H1 (cell line): ENCODE results near the gene CPNE8. TPM values are rescaled to one million over a fixed set of nuclear protein-coding genes. Genes with fewer than 3 reads are reported as not detected.

Experiments used
- CTCF ChIA-PET: fragments of 300-600 bp; sonication (Branson Sonifier 250); formaldehyde crosslinking; loops from one replicate; lab custom pipeline; 2021; ENCODE audit not compliant: partially characterized antibody; lab: Charles Lee
- POLR2A ChIA-PET: fragments of 300-600 bp; sonication (Branson Sonifier 250); formaldehyde crosslinking; loops from one replicate; lab custom pipeline; 2021; ENCODE audit warnings: inconsistent platforms; ENCODE audit not compliant: partially characterized antibody; lab: Charles Lee
- DNase-seq, 2 experiments: peaks; one replicate each; pipeline versions ENCODE4 v3.0.0 to v3.0.0-alpha.2; 2010 to 2022; ENCODE audit warnings: low spot score in 2 of 2, low read depth in 1 of 2, mixed read lengths in 1 of 2
- FAIRE-seq: peaks from 2 replicates; lab custom pipeline; 2011; peaks lifted over from hg19 to GRCh38; lab: Jason Lieb, UNC
- H2AFZ ChIP-seq: 2 replicates; pipeline ENCODE4 v1.8.1; 2012; ENCODE audit warnings: low read length, inconsistent platforms
- H2AK5ac ChIP-seq: 2 replicates; pipeline ENCODE4 v1.6.1; 2013; ENCODE audit warnings: low read depth, low read length
- H2BK120ac ChIP-seq: replicated peaks from 2 replicates; pipeline ENCODE3; 2013; ENCODE audit warnings: low read depth, low read length, inconsistent platforms
- H2BK12ac ChIP-seq: 2 replicates; pipeline ENCODE4 v1.6.1; 2013; ENCODE audit warnings: low read depth, low read length
- H2BK15ac ChIP-seq: 2 replicates; pipeline ENCODE4 v1.6.1; 2013; ENCODE audit warnings: low read length
- H2BK20ac ChIP-seq: 2 replicates; pipeline ENCODE4 v1.6.1; 2013; ENCODE audit warnings: low read length
- H2BK5ac ChIP-seq: 2 replicates; pipeline ENCODE4 v1.6.1; 2013; ENCODE audit warnings: low read depth, low read length
- H3K14ac ChIP-seq: 2 replicates; pipeline ENCODE4 v1.6.1; 2013; ENCODE audit warnings: inconsistent platforms; ENCODE audit not compliant: insufficient read length
- H3K18ac ChIP-seq: 2 replicates; pipeline ENCODE4 v1.6.1; 2013; ENCODE audit warnings: low read length; ENCODE audit errors: extremely low read depth
- H3K23ac ChIP-seq: 2 replicates; pipeline ENCODE4 v1.6.1; 2013; ENCODE audit warnings: inconsistent platforms; ENCODE audit not compliant: insufficient read length
- H3K23me2 ChIP-seq: 2 replicates; pipeline ENCODE4 v1.6.1; 2013; ENCODE audit warnings: low read depth, low read length
- H3K27ac ChIP-seq: 2 replicates; pipeline ENCODE4 v1.6.1; 2011; ENCODE audit warnings: low read depth, low read length, inconsistent platforms
- H3K27me3 ChIP-seq, 4 experiments: replicated peaks in 1 of 4; 1 replicate in 1 of 4; 2 replicates in 3 of 4; pipeline versions ENCODE4 v1.6.1 to v1.8.1; 2011 to 2013; ENCODE audit warnings: low read length in 3 of 4, mild to moderate bottlenecking in 3 of 4, inconsistent platforms in 2 of 4, mixed read lengths in 2 of 4, moderate library complexity in 1 of 4; ENCODE audit not compliant: control insufficient read depth in 3 of 4, insufficient read depth in 3 of 4; ENCODE audit errors: extremely low read depth in 1 of 4
- H3K36me3 ChIP-seq, 4 experiments: 2 replicates each; pipeline versions ENCODE4 v1.6.1 to v1.8.1; 2011 to 2013; ENCODE audit warnings: mild to moderate bottlenecking in 4 of 4, low read length in 3 of 4, moderate library complexity in 2 of 4, control low read depth in 1 of 4, inconsistent platforms in 1 of 4; ENCODE audit not compliant: insufficient read depth in 4 of 4, control insufficient read depth in 2 of 4
- H3K4ac ChIP-seq: replicated peaks from 2 replicates; pipeline ENCODE3; 2013; ENCODE audit warnings: low read length, low read depth, mixed read lengths, inconsistent platforms; ENCODE audit not compliant: insufficient read length
- H3K4me1 ChIP-seq, 4 experiments: replicated peaks in 1 of 4; 1 replicate in 1 of 4; 2 replicates in 3 of 4; pipeline versions ENCODE4 v1.6.1 to v1.8.1; 2011 to 2013; ENCODE audit warnings: low read length in 3 of 4, inconsistent platforms in 2 of 4, mixed read lengths in 1 of 4; ENCODE audit not compliant: insufficient read depth in 4 of 4, control insufficient read depth in 3 of 4
- H3K4me2 ChIP-seq, 2 experiments: 2 replicates each; pipeline versions ENCODE4 v1.6.1 to v1.8.1; 2011 to 2013; ENCODE audit warnings: low read depth in 2 of 2, low read length in 2 of 2, control low read depth in 1 of 2, inconsistent platforms in 1 of 2, mild to moderate bottlenecking in 1 of 2; ENCODE audit not compliant: insufficient read depth in 1 of 2
- H3K4me3 ChIP-seq, 4 experiments: fragments of 200-600, 300-600 bp in 1 of 4; sonication (generic), shearing (Covaris generic), sonication (Bioruptor Twin) in 1 of 4; 2 replicates each; pipeline versions ENCODE4 v1.5.1 to v1.8.1; 2011 to 2016; ENCODE audit warnings: low read length in 4 of 4, low read depth in 3 of 4, control low read depth in 2 of 4, inconsistent platforms in 2 of 4, mild to moderate bottlenecking in 2 of 4, mixed read lengths in 1 of 4, moderate library complexity in 1 of 4; ENCODE audit not compliant: insufficient read depth in 2 of 4; ENCODE audit errors: extremely low read depth in 1 of 4
- H3K56ac ChIP-seq: replicated peaks from 2 replicates; pipeline ENCODE3; 2013; ENCODE audit warnings: low read depth, mild to moderate bottlenecking, mixed read lengths, low read length, inconsistent platforms; ENCODE audit not compliant: insufficient read length
- H3K79me1 ChIP-seq: 2 replicates; pipeline ENCODE4 v1.6.1; 2013; ENCODE audit warnings: low read depth, low read length, control low read depth
- H3K79me2 ChIP-seq, 2 experiments: 2 replicates each; pipeline versions ENCODE4 v1.6.1 to v1.8.1; 2012 to 2013; ENCODE audit warnings: low read length in 2 of 2, mild to moderate bottlenecking in 2 of 2, inconsistent platforms in 1 of 2; ENCODE audit not compliant: insufficient read depth in 2 of 2, control insufficient read depth in 1 of 2
- H3K9ac ChIP-seq, 4 experiments: replicated peaks in 1 of 4; 1 replicate in 1 of 4; 2 replicates in 3 of 4; pipeline versions ENCODE4 v1.6.1 to v1.8.1; 2011 to 2013; ENCODE audit warnings: low read depth in 3 of 4, low read length in 3 of 4, control low read depth in 2 of 4, mild to moderate bottlenecking in 2 of 4, moderate library complexity in 2 of 4, inconsistent platforms in 1 of 4; ENCODE audit errors: extremely low read depth in 1 of 4
- H3K9me3 ChIP-seq, 2 experiments: 2 replicates each; pipeline versions ENCODE4 v1.6.1 to v1.8.1; 2012 to 2013; ENCODE audit warnings: mild to moderate bottlenecking in 2 of 2, moderate library complexity in 2 of 2, control low read depth in 1 of 2, inconsistent platforms in 1 of 2, low read depth in 1 of 2, low read length in 1 of 2, mixed read lengths in 1 of 2; ENCODE audit not compliant: insufficient read depth in 2 of 2
- H4K20me1 ChIP-seq, 2 experiments: replicated peaks in 1 of 2; 2 replicates each; pipeline versions ENCODE3 to v1.8.1; 2011 to 2013; ENCODE audit warnings: inconsistent platforms in 2 of 2, low read length in 2 of 2, mild to moderate bottlenecking in 1 of 2; ENCODE audit not compliant: insufficient read depth in 2 of 2, control insufficient read depth in 1 of 2
- H4K5ac ChIP-seq: 2 replicates; pipeline ENCODE4 v1.6.1; 2013; ENCODE audit warnings: low read length, low read depth, mixed read lengths, inconsistent platforms; ENCODE audit not compliant: insufficient read length
- H4K8ac ChIP-seq: 2 replicates; pipeline ENCODE4 v1.8.0; 2013; ENCODE audit warnings: mild to moderate bottlenecking, moderate library complexity, low read length, inconsistent platforms; ENCODE audit not compliant: insufficient read depth; ENCODE audit errors: extremely low read depth
- H4K91ac ChIP-seq: replicated peaks from 2 replicates; pipeline ENCODE3; 2013; ENCODE audit warnings: low read length, mixed read lengths, inconsistent platforms; ENCODE audit not compliant: insufficient read length
- JUN ChIP-seq: IDR thresholded peaks from 2 replicates; pipeline ENCODE4 v1.6.1; 2011; ENCODE audit warnings: low read depth, mild to moderate bottlenecking, improper control_type of control experiment, low read length
- KDM1A ChIP-seq: fragments of 200-600, 300-600 bp; sonication (generic); IDR thresholded peaks from 2 replicates; pipeline ENCODE4 v1.7.1; 2016; ENCODE audit warnings: mild to moderate bottlenecking, low read length, borderline replicate concordance
- KDM4A ChIP-seq: IDR thresholded peaks from one replicate; pipeline ENCODE4 v1.7.1; 2012; ENCODE audit warnings: low read depth, mild to moderate bottlenecking, moderate library complexity, low read length, inconsistent platforms; ENCODE audit not compliant: severe bottlenecking
- RFX5 ChIP-seq: IDR thresholded peaks from 2 replicates; pipeline ENCODE4 v1.6.1; 2011; ENCODE audit warnings: low read depth, low read length, improper control_type of control experiment, borderline replicate concordance
- WGBS, 2 experiments: shearing (Covaris generic) in 1 of 2; methylation state at CpG; one replicate each; pipeline versions ENCODE4 v1.1.6 to v1.1.7; 2013 to 2015; ENCODE audit warnings: low lambda C conversion rate in 2 of 2, mixed read lengths in 2 of 2, inconsistent platforms in 1 of 2, low coverage in 1 of 2, missing lambda C conversion rate in 1 of 2; ENCODE audit not compliant: insufficient replicate concordance in 2 of 2, insufficient coverage in 1 of 2, insufficient read length in 1 of 2; ENCODE audit errors: extremely low coverage in 1 of 2, missing lambda C conversion rate in 1 of 2; 5-methylcytosine and 5-hydroxymethylcytosine counted together
- polyA plus RNA-seq, 7 experiments: library from polyadenylated mRNA; depleted of rRNA in 3 of 7; stranded (reverse) in 5 of 7; unstranded in 2 of 7; fragments of >200 nt in 5 of 7; fragments of 200-250 nt in 2 of 7; gene quantifications; 1 replicate in 5 of 7; 2 replicates in 1 of 7; 4 replicates in 1 of 7; pipeline versions ENCODE4 v1.2.1 to v1.2.3, GENCODE V29; 2011 to 2013; ENCODE audit warnings: missing spikeins in 2 of 7, mixed read lengths in 2 of 7
- total RNA-seq: library from RNA; stranded (reverse); fragmentation: NEBNext Ultra II Directional; extraction: Animal tissue kit (Norgen Biotek cat#: 25700); gene quantifications from 2 replicates; pipeline ENCODE4 v1.2.1, GENCODE V29; 2021
- TF ChIP-seq, protein P1 (sequence below): IDR thresholded peaks from 2 replicates; pipeline ENCODE4 v1.6.1; 2012; ENCODE audit warnings: inconsistent platforms
- TF ChIP-seq, protein P2 (sequence below): IDR thresholded peaks from 2 replicates; pipeline ENCODE4 v1.6.1; 2012; ENCODE audit warnings: inconsistent platforms

The CPNE8 gene
- total and polyA plus RNA-seq, 2 of the 8 experiments (the other 6 are each of a cell fraction or from before 2014, with no cell fraction given): 2.5 to 6.8 TPM

- Histone ChIP-seq H3K36me3 (no peaks in the 10 kb centered on the region), H3K9ac (no peak overlapping the region), H4K8ac (no peak overlapping the region), H3K79me1 (no peaks in the 10 kb centered on the region), H3K4me1 (no peaks in the 10 kb centered on the region), H3K9me3 (no peaks in the 10 kb centered on the region), H3K4ac (no peak overlapping the region), H2AK5ac (no peak overlapping the region), H3K18ac (no peak overlapping the region), H3K27ac (no peak overlapping the region), H4K20me1 (no peaks in the 10 kb centered on the region), H3K79me2 (no peaks in the 10 kb centered on the region), H3K27me3 (no peaks in the 10 kb centered on the region), H2BK5ac (no peak overlapping the region), H4K91ac (no peak overlapping the region), H2AFZ (no peak overlapping the region), H2BK15ac (no peak overlapping the region), H3K4me3 (no peak overlapping the region), H3K23me2 (no peaks in the 10 kb centered on the region), H4K5ac (no peak overlapping the region), H2BK20ac (no peak overlapping the region), H2BK120ac (no peak overlapping the region), H3K23ac (no peak overlapping the region), H2BK12ac (no peak overlapping the region), H3K56ac (no peak overlapping the region), H3K4me2 (no peak overlapping the region), H3K14ac (no peak overlapping the region)
- DNase-seq (no peak), FAIRE-seq (no peak)
- 76% methylated on average over 1 of the region's 1 CpG; no CpG with 5 or more reads in 1 of the 2 experiments for WGBS, 2 experiments
- CTCF ChIA-PET: no interaction called here
- POLR2A ChIA-PET: no interaction called here
- TF ChIP-seq KDM4A: no peak
- TF ChIP-seq, protein P1, sequence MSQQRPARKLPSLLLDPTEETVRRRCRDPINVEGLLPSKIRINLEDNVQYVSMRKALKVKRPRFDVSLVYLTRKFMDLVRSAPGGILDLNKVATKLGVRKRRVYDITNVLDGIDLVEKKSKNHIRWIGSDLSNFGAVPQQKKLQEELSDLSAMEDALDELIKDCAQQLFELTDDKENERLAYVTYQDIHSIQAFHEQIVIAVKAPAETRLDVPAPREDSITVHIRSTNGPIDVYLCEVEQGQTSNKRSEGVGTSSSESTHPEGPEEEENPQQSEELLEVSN: no peak
- TF ChIP-seq, protein P2, sequence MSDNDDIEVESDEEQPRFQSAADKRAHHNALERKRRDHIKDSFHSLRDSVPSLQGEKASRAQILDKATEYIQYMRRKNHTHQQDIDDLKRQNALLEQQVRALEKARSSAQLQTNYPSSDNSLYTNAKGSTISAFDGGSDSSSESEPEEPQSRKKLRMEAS: no peak
- no peak for TF ChIP-seq RFX5
- TF ChIP-seq JUN: no peak
- TF ChIP-seq KDM1A: no peak
These were observed 21.1 kb upstream of the CPNE8 start for GRCh38 chr12:38926501-38926900.
